H1 (cell line): Measurements from ENCODE around the gene OXSR1. TPM values are rescaled to one million over a fixed set of nuclear protein-coding genes. Genes with fewer than 3 reads are reported as not detected.

Experiments used
- CTCF ChIA-PET: fragments of 300-600 bp; sonication (Branson Sonifier 250); formaldehyde crosslinking; loops from one replicate; lab custom pipeline; 2021; ENCODE audit not compliant: partially characterized antibody; lab: Charles Lee
- POLR2A ChIA-PET: fragments of 300-600 bp; sonication (Branson Sonifier 250); formaldehyde crosslinking; loops from one replicate; lab custom pipeline; 2021; ENCODE audit warnings: inconsistent platforms; ENCODE audit not compliant: partially characterized antibody; lab: Charles Lee
- DNase-seq, 2 experiments: peaks; one replicate each; pipeline versions ENCODE4 v3.0.0 to v3.0.0-alpha.2; 2010 to 2022; ENCODE audit warnings: low spot score in 2 of 2, low read depth in 1 of 2, mixed read lengths in 1 of 2
- FAIRE-seq: peaks from 2 replicates; lab custom pipeline; 2011; peaks lifted over from hg19 to GRCh38; lab: Jason Lieb, UNC
- H2AFZ ChIP-seq: 2 replicates; pipeline ENCODE4 v1.8.1; 2012; ENCODE audit warnings: low read length, inconsistent platforms
- H2AK5ac ChIP-seq: 2 replicates; pipeline ENCODE4 v1.6.1; 2013; ENCODE audit warnings: low read depth, low read length
- H2BK120ac ChIP-seq: replicated peaks from 2 replicates; pipeline ENCODE3; 2013; ENCODE audit warnings: low read depth, low read length, inconsistent platforms
- H2BK12ac ChIP-seq: 2 replicates; pipeline ENCODE4 v1.6.1; 2013; ENCODE audit warnings: low read depth, low read length
- H2BK15ac ChIP-seq: 2 replicates; pipeline ENCODE4 v1.6.1; 2013; ENCODE audit warnings: low read length
- H2BK20ac ChIP-seq: 2 replicates; pipeline ENCODE4 v1.6.1; 2013; ENCODE audit warnings: low read length
- H2BK5ac ChIP-seq: 2 replicates; pipeline ENCODE4 v1.6.1; 2013; ENCODE audit warnings: low read depth, low read length
- H3K14ac ChIP-seq: 2 replicates; pipeline ENCODE4 v1.6.1; 2013; ENCODE audit warnings: inconsistent platforms; ENCODE audit not compliant: insufficient read length
- H3K18ac ChIP-seq: 2 replicates; pipeline ENCODE4 v1.6.1; 2013; ENCODE audit warnings: low read length; ENCODE audit errors: extremely low read depth
- H3K23ac ChIP-seq: 2 replicates; pipeline ENCODE4 v1.6.1; 2013; ENCODE audit warnings: inconsistent platforms; ENCODE audit not compliant: insufficient read length
- H3K23me2 ChIP-seq: 2 replicates; pipeline ENCODE4 v1.6.1; 2013; ENCODE audit warnings: low read depth, low read length
- H3K27ac ChIP-seq: 2 replicates; pipeline ENCODE4 v1.6.1; 2011; ENCODE audit warnings: low read depth, low read length, inconsistent platforms
- H3K27me3 ChIP-seq, 4 experiments: replicated peaks in 1 of 4; 1 replicate in 1 of 4; 2 replicates in 3 of 4; pipeline versions ENCODE4 v1.6.1 to v1.8.1; 2011 to 2013; ENCODE audit warnings: low read length in 3 of 4, mild to moderate bottlenecking in 3 of 4, inconsistent platforms in 2 of 4, mixed read lengths in 2 of 4, moderate library complexity in 1 of 4; ENCODE audit not compliant: control insufficient read depth in 3 of 4, insufficient read depth in 3 of 4; ENCODE audit errors: extremely low read depth in 1 of 4
- H3K36me3 ChIP-seq, 4 experiments: 2 replicates each; pipeline versions ENCODE4 v1.6.1 to v1.8.1; 2011 to 2013; ENCODE audit warnings: mild to moderate bottlenecking in 4 of 4, low read length in 3 of 4, moderate library complexity in 2 of 4, control low read depth in 1 of 4, inconsistent platforms in 1 of 4; ENCODE audit not compliant: insufficient read depth in 4 of 4, control insufficient read depth in 2 of 4
- H3K4ac ChIP-seq: replicated peaks from 2 replicates; pipeline ENCODE3; 2013; ENCODE audit warnings: low read length, low read depth, mixed read lengths, inconsistent platforms; ENCODE audit not compliant: insufficient read length
- H3K4me1 ChIP-seq, 4 experiments: replicated peaks in 1 of 4; 1 replicate in 1 of 4; 2 replicates in 3 of 4; pipeline versions ENCODE4 v1.6.1 to v1.8.1; 2011 to 2013; ENCODE audit warnings: low read length in 3 of 4, inconsistent platforms in 2 of 4, mixed read lengths in 1 of 4; ENCODE audit not compliant: insufficient read depth in 4 of 4, control insufficient read depth in 3 of 4
- H3K4me2 ChIP-seq, 2 experiments: 2 replicates each; pipeline versions ENCODE4 v1.6.1 to v1.8.1; 2011 to 2013; ENCODE audit warnings: low read depth in 2 of 2, low read length in 2 of 2, control low read depth in 1 of 2, inconsistent platforms in 1 of 2, mild to moderate bottlenecking in 1 of 2; ENCODE audit not compliant: insufficient read depth in 1 of 2
- H3K4me3 ChIP-seq, 4 experiments: fragments of 200-600, 300-600 bp in 1 of 4; sonication (generic), shearing (Covaris generic), sonication (Bioruptor Twin) in 1 of 4; 2 replicates each; pipeline versions ENCODE4 v1.5.1 to v1.8.1; 2011 to 2016; ENCODE audit warnings: low read length in 4 of 4, low read depth in 3 of 4, control low read depth in 2 of 4, inconsistent platforms in 2 of 4, mild to moderate bottlenecking in 2 of 4, mixed read lengths in 1 of 4, moderate library complexity in 1 of 4; ENCODE audit not compliant: insufficient read depth in 2 of 4; ENCODE audit errors: extremely low read depth in 1 of 4
- H3K56ac ChIP-seq: replicated peaks from 2 replicates; pipeline ENCODE3; 2013; ENCODE audit warnings: low read depth, mild to moderate bottlenecking, mixed read lengths, low read length, inconsistent platforms; ENCODE audit not compliant: insufficient read length
- H3K79me1 ChIP-seq: 2 replicates; pipeline ENCODE4 v1.6.1; 2013; ENCODE audit warnings: low read depth, low read length, control low read depth
- H3K79me2 ChIP-seq, 2 experiments: 2 replicates each; pipeline versions ENCODE4 v1.6.1 to v1.8.1; 2012 to 2013; ENCODE audit warnings: low read length in 2 of 2, mild to moderate bottlenecking in 2 of 2, inconsistent platforms in 1 of 2; ENCODE audit not compliant: insufficient read depth in 2 of 2, control insufficient read depth in 1 of 2
- H3K9ac ChIP-seq, 4 experiments: replicated peaks in 1 of 4; 1 replicate in 1 of 4; 2 replicates in 3 of 4; pipeline versions ENCODE4 v1.6.1 to v1.8.1; 2011 to 2013; ENCODE audit warnings: low read depth in 3 of 4, low read length in 3 of 4, control low read depth in 2 of 4, mild to moderate bottlenecking in 2 of 4, moderate library complexity in 2 of 4, inconsistent platforms in 1 of 4; ENCODE audit errors: extremely low read depth in 1 of 4
- H3K9me3 ChIP-seq, 2 experiments: 2 replicates each; pipeline versions ENCODE4 v1.6.1 to v1.8.1; 2012 to 2013; ENCODE audit warnings: mild to moderate bottlenecking in 2 of 2, moderate library complexity in 2 of 2, control low read depth in 1 of 2, inconsistent platforms in 1 of 2, low read depth in 1 of 2, low read length in 1 of 2, mixed read lengths in 1 of 2; ENCODE audit not compliant: insufficient read depth in 2 of 2
- H4K20me1 ChIP-seq, 2 experiments: replicated peaks in 1 of 2; 2 replicates each; pipeline versions ENCODE3 to v1.8.1; 2011 to 2013; ENCODE audit warnings: inconsistent platforms in 2 of 2, low read length in 2 of 2, mild to moderate bottlenecking in 1 of 2; ENCODE audit not compliant: insufficient read depth in 2 of 2, control insufficient read depth in 1 of 2
- H4K5ac ChIP-seq: 2 replicates; pipeline ENCODE4 v1.6.1; 2013; ENCODE audit warnings: low read length, low read depth, mixed read lengths, inconsistent platforms; ENCODE audit not compliant: insufficient read length
- H4K8ac ChIP-seq: 2 replicates; pipeline ENCODE4 v1.8.0; 2013; ENCODE audit warnings: mild to moderate bottlenecking, moderate library complexity, low read length, inconsistent platforms; ENCODE audit not compliant: insufficient read depth; ENCODE audit errors: extremely low read depth
- H4K91ac ChIP-seq: replicated peaks from 2 replicates; pipeline ENCODE3; 2013; ENCODE audit warnings: low read length, mixed read lengths, inconsistent platforms; ENCODE audit not compliant: insufficient read length
- CTBP2 ChIP-seq: IDR thresholded peaks from 2 replicates; pipeline ENCODE4 v1.7.0; 2011; ENCODE audit warnings: borderline replicate concordance, mild to moderate bottlenecking, moderate library complexity, mixed read lengths, low read length; ENCODE audit not compliant: insufficient read depth, insufficient read length
- GABPA ChIP-seq: IDR thresholded peaks from 2 replicates; pipeline ENCODE4 v1.6.1; 2011; ENCODE audit warnings: mild to moderate bottlenecking, low read length, moderate library complexity, borderline replicate concordance; ENCODE audit not compliant: insufficient read depth
- HDAC2 ChIP-seq, 2 experiments: fragments of 300-600 bp in 1 of 2; sonication (generic) in 1 of 2; IDR thresholded peaks; 2 replicates each; pipeline ENCODE4 v1.6.1; 2011 to 2012; ENCODE audit warnings: low read depth in 2 of 2, low read length in 2 of 2, mild to moderate bottlenecking in 2 of 2, moderate library complexity in 2 of 2, borderline replicate concordance in 1 of 2, inconsistent platforms in 1 of 2
- KDM1A ChIP-seq: fragments of 200-600, 300-600 bp; sonication (generic); IDR thresholded peaks from 2 replicates; pipeline ENCODE4 v1.7.1; 2016; ENCODE audit warnings: mild to moderate bottlenecking, low read length, borderline replicate concordance
- SIN3A ChIP-seq, 2 experiments: IDR thresholded peaks in 1 of 2; conservative IDR thresholded peaks in 1 of 2; 2 replicates each; pipeline ENCODE4 v1.6.1; 2011 to 2012; ENCODE audit warnings: low read length in 2 of 2, improper control_type of control experiment in 1 of 2, low read depth in 1 of 2, mild to moderate bottlenecking in 1 of 2
- SP1 ChIP-seq: IDR thresholded peaks from 2 replicates; pipeline ENCODE4 v1.6.1; 2011; ENCODE audit warnings: low read depth, low read length
- SRF ChIP-seq: IDR thresholded peaks from 2 replicates; pipeline ENCODE4 v1.6.1; 2011; ENCODE audit warnings: mild to moderate bottlenecking, low read depth, low read length, moderate library complexity
- SUZ12 ChIP-seq: fragments of 200-600 bp; sonication (generic); IDR thresholded peaks from 2 replicates; pipeline ENCODE4 v1.6.1; 2012; ENCODE audit warnings: mild to moderate bottlenecking, inconsistent platforms, low read length, moderate library complexity, mixed read lengths
- TAF7 ChIP-seq: optimal IDR thresholded peaks from 2 replicates; pipeline ENCODE3; 2011; ENCODE audit warnings: low read depth, mild to moderate bottlenecking, inconsistent platforms, low read length, moderate library complexity, borderline replicate concordance
- WGBS, 2 experiments: shearing (Covaris generic) in 1 of 2; methylation state at CpG; one replicate each; pipeline versions ENCODE4 v1.1.6 to v1.1.7; 2013 to 2015; ENCODE audit warnings: low lambda C conversion rate in 2 of 2, mixed read lengths in 2 of 2, inconsistent platforms in 1 of 2, low coverage in 1 of 2, missing lambda C conversion rate in 1 of 2; ENCODE audit not compliant: insufficient replicate concordance in 2 of 2, insufficient coverage in 1 of 2, insufficient read length in 1 of 2; ENCODE audit errors: extremely low coverage in 1 of 2, missing lambda C conversion rate in 1 of 2; 5-methylcytosine and 5-hydroxymethylcytosine counted together
- polyA plus RNA-seq, 7 experiments: library from polyadenylated mRNA; depleted of rRNA in 3 of 7; stranded (reverse) in 5 of 7; unstranded in 2 of 7; fragments of >200 nt in 5 of 7; fragments of 200-250 nt in 2 of 7; gene quantifications; 1 replicate in 5 of 7; 2 replicates in 1 of 7; 4 replicates in 1 of 7; pipeline versions ENCODE4 v1.2.1 to v1.2.3, GENCODE V29; 2011 to 2013; ENCODE audit warnings: missing spikeins in 2 of 7, mixed read lengths in 2 of 7
- total RNA-seq: library from RNA; stranded (reverse); fragmentation: NEBNext Ultra II Directional; extraction: Animal tissue kit (Norgen Biotek cat#: 25700); gene quantifications from 2 replicates; pipeline ENCODE4 v1.2.1, GENCODE V29; 2021
- TF ChIP-seq, protein P1 (sequence below): IDR thresholded peaks from 2 replicates; pipeline ENCODE4 v1.6.1; 2012; ENCODE audit warnings: low read length, inconsistent platforms

OXSR1 gene
- total and polyA plus RNA-seq, 2 of the 8 experiments (the other 6 are each of a cell fraction or from before 2014, with no cell fraction given): 25.1 to 47.0 TPM

DNA sequence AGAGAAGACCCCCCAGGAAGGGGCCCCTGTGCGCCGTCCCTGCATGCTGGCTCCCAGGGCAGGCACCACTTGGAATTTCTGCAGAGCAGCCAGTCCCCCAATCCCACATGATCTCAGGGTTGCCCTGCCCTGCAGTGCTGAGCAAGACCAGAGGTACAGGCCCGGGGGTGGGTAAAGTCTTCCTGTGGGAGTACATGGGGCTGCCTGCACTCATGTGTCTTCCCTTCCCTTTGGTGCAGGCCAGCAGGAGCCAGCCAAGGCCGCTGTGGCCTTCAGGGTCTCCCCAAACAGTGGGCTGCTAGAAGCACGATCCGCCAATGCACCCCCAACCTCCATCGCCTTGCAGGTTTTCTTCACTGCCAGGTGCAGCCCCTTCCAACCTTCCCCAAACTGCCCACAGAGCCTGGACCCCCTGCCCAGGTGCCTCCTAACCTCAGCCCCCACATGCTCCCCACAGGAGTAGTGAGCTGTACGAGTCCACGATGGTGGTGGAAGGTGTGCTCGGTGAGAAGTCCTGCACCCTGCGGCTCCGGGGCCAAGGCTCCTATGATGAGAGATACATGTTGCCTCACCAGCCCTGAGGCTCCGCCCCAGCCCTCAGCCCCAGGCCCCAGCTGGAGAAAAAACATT, 43.4 kb upstream of the OXSR1 start:
- H3K9me3 ChIP-seq: no peaks in the 10 kb centered on the region
- no peaks in the 10 kb centered on the region for H3K27me3 ChIP-seq
- CTCF ChIA-PET: interaction anchor here (1.0 to 8.8 kb wide), 3 partner anchors 8 to 147 kb away, joined by 3 to 105 read pairs (median 3); partner anchors contain the start of gene ACAA1
- H4K8ac ChIP-seq: no peak overlapping the region
- H2BK120ac ChIP-seq: no peak overlapping the region
- H3K79me2 ChIP-seq: no peaks in the 10 kb centered on the region
- H3K79me1 ChIP-seq: no peaks in the 10 kb centered on the region
- H2AK5ac ChIP-seq: no peak overlapping the region
- POLR2A ChIA-PET: interaction anchor here (0.8 to 1.3 kb wide), 2 partner anchors 10 to 43 kb away, joined by 4 read pairs; partner anchors contain the start of gene OXSR1
- no peak overlapping the region for H3K18ac ChIP-seq
- H3K4ac ChIP-seq: no peak overlapping the region
- no peak overlapping the region for H3K9ac ChIP-seq
- H3K23me2 ChIP-seq: no peaks in the 10 kb centered on the region
- no peak overlapping the region for H3K23ac ChIP-seq
- H4K5ac ChIP-seq: no peak overlapping the region
- H2BK20ac ChIP-seq: no peak overlapping the region
- FAIRE-seq (no peak), DNase-seq (no peak)
- peaks cover 18 to 34% (median 30%) of the 10 kb centered on the region in 4 experiments for H3K36me3 ChIP-seq
- no peak overlapping the region for H3K4me2 ChIP-seq
- 95% methylated on average over 13 of the region's 13 CpGs; no CpG with 5 or more reads in 1 of the 2 experiments for WGBS, 2 experiments
- no peak overlapping the region for H3K56ac ChIP-seq
- H2BK5ac ChIP-seq: no peak overlapping the region
- no peak overlapping the region for H2AFZ ChIP-seq
- no peak overlapping the region for H3K14ac ChIP-seq
- H4K91ac ChIP-seq: no peak overlapping the region
- H2BK15ac ChIP-seq: no peak overlapping the region
- no peak overlapping the region for H3K27ac ChIP-seq
- peaks cover 2 to 19% of the 10 kb centered on the region in 2 experiments for H4K20me1 ChIP-seq
- no peak overlapping the region for H2BK12ac ChIP-seq
- H3K4me3 ChIP-seq: no peak overlapping the region
- no peaks in the 10 kb centered on the region for H3K4me1 ChIP-seq
- TF ChIP-seq KDM1A: no peak
- TF ChIP-seq HDAC2 (IDR thresholded peaks at IDR 0.05; ENCODE audit: borderline replicate concordance in 1 of 2, low read depth in 2 of 2, low read length in 2 of 2): no peak
- no peak for TF ChIP-seq GABPA
- no peak for TF ChIP-seq SIN3A (conservative IDR thresholded peaks at IDR 0.05 in 1 of 2, IDR thresholded peaks at IDR 0.05 in 1 of 2; ENCODE audit: low read depth in 1 of 2, low read length in 2 of 2)
- TF ChIP-seq, protein P1, sequence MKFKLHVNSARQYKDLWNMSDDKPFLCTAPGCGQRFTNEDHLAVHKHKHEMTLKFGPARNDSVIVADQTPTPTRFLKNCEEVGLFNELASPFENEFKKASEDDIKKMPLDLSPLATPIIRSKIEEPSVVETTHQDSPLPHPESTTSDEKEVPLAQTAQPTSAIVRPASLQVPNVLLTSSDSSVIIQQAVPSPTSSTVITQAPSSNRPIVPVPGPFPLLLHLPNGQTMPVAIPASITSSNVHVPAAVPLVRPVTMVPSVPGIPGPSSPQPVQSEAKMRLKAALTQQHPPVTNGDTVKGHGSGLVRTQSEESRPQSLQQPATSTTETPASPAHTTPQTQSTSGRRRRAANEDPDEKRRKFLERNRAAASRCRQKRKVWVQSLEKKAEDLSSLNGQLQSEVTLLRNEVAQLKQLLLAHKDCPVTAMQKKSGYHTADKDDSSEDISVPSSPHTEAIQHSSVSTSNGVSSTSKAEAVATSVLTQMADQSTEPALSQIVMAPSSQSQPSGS: no peak
- TF ChIP-seq SUZ12: no peak
- no peak for TF ChIP-seq CTBP2
- no peak for TF ChIP-seq SP1
- TF ChIP-seq SRF: no peak
- TF ChIP-seq TAF7: no peak
